Erythroblast (primary cell): ENCODE measurements around the gene GPBAR1.

Experiments used
- GATA1 ChIP-seq: IDR thresholded peaks from 2 replicates; pipeline ENCODE4 v1.6.1; 2011; ENCODE audit warnings: low read depth, mild to moderate bottlenecking, control low read depth, low read length, moderate library complexity
- POLR2A ChIP-seq: IDR thresholded peaks from 2 replicates; pipeline ENCODE4 v1.6.1; 2011; ENCODE audit warnings: mild to moderate bottlenecking, low read length

GRCh38 chr2:218278531-218279360, 17.9 kb downstream of the GPBAR1 start:
- peak; percentile 30 for TF ChIP-seq POLR2A
- TF ChIP-seq GATA1: no peak
